BJ (cell line): Measurements from ENCODE around the gene SEL1L. TPM values are rescaled to one million over a fixed set of nuclear protein-coding genes. Genes with fewer than 3 reads are reported as not detected.
"Not testable (repeated sequence)": the region's sequence is repeated elsewhere in the genome, so short reads cannot be mapped to it uniquely, and the experiment has no call there.

Experiments
- CTCF ChIA-PET: fragments of 350-600 bp; formaldehyde crosslinking; extraction: SDS; loops from one replicate; lab custom pipeline; 2021; ENCODE audit warnings: antibody characterized with exemption, inconsistent platforms; lab: Yijun Ruan, JAX
- POLR2A ChIA-PET: fragments of 300-600 bp; sonication (Branson Sonifier 250); formaldehyde crosslinking; extraction: SDS; loops from one replicate; lab custom pipeline; 2021; ENCODE audit warnings: antibody characterized with exemption; lab: Charles Lee
- DNase-seq: peaks from one replicate; pipeline ENCODE4 v3.0.0-alpha.2; 2011; ENCODE audit warnings: low read depth
- H3K27me3 ChIP-seq: 2 replicates; pipeline ENCODE4 v1.6.0; 2011; ENCODE audit warnings: low read length; ENCODE audit not compliant: control insufficient read depth, insufficient read depth
- H3K36me3 ChIP-seq: 2 replicates; pipeline ENCODE4 v1.5.1; 2011; ENCODE audit warnings: low read length; ENCODE audit not compliant: control insufficient read depth, insufficient read depth
- H3K4me3 ChIP-seq: 2 replicates; pipeline ENCODE4 v1.5.1; 2011; ENCODE audit warnings: low read depth, mild to moderate bottlenecking, control low read depth, low read length
- polyA plus RNA-seq: library from polyadenylated mRNA; depleted of rRNA; stranded (reverse); fragments of >200 nt; gene quantifications from 2 replicates; pipeline ENCODE4 v1.2.3, GENCODE V29; 2011
- TF ChIP-seq, protein P1 (sequence below): IDR thresholded peaks from 2 replicates; pipeline ENCODE4 v1.5.1; 2011; ENCODE audit warnings: low read depth, mild to moderate bottlenecking, control low read depth, inconsistent platforms, low read length, moderate library complexity; ENCODE audit not compliant: insufficient read depth

The SEL1L gene
- polyA plus RNA-seq, 1 experiment: 21.7 TPM

- POLR2A ChIA-PET: no interaction called here
- TF ChIP-seq, protein P1, sequence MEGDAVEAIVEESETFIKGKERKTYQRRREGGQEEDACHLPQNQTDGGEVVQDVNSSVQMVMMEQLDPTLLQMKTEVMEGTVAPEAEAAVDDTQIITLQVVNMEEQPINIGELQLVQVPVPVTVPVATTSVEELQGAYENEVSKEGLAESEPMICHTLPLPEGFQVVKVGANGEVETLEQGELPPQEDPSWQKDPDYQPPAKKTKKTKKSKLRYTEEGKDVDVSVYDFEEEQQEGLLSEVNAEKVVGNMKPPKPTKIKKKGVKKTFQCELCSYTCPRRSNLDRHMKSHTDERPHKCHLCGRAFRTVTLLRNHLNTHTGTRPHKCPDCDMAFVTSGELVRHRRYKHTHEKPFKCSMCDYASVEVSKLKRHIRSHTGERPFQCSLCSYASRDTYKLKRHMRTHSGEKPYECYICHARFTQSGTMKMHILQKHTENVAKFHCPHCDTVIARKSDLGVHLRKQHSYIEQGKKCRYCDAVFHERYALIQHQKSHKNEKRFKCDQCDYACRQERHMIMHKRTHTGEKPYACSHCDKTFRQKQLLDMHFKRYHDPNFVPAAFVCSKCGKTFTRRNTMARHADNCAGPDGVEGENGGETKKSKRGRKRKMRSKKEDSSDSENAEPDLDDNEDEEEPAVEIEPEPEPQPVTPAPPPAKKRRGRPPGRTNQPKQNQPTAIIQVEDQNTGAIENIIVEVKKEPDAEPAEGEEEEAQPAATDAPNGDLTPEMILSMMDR: no peak
- Histone ChIP-seq H3K36me3 (no peaks in the 10 kb centered on the region; the same call in 1 of the 2 replicates), H3K27me3 (no peaks in the 10 kb centered on the region), H3K4me3 (no peak overlapping the region)
- DNase-seq: no peak
- CTCF ChIA-PET: interaction anchor here (1.7 kb wide), 1 partner anchor 202 kb away, joined by 3 read pairs; no protein-coding TSS in a partner anchor
These were observed 62.6 kb downstream of the SEL1L start for GRCh38 chr14:81471062-81471461.

- POLR2A ChIA-PET, H3K4me3 ChIP-seq, H3K27me3 ChIP-seq, H3K36me3 ChIP-seq, DNase-seq: not testable (repeated sequence)
- CTCF ChIA-PET: interaction anchor here (1.7 kb wide), 1 partner anchor 201 kb away, joined by 3 read pairs; no protein-coding TSS in a partner anchor
These were observed 63.2 kb downstream of the SEL1L start for GRCh38 chr14:81470557-81470826.

GRCh38 chr14:81466854-81467253 lies 66.8 kb downstream of the SEL1L start:
- TF ChIP-seq, protein P1: no peak
- ChIA-PET CTCF (interaction anchor here (1.2 to 5.0 kb wide), 3 partner anchors 13 to 197 kb away, joined by 3 to 59 read pairs (median 56); no protein-coding TSS in a partner anchor), POLR2A (no interaction called here)
- H3K4me3 ChIP-seq: no peak overlapping the region
- H3K36me3 ChIP-seq: no peaks in the 10 kb centered on the region
- H3K27me3 ChIP-seq: no peaks in the 10 kb centered on the region
- DNase-seq: no peak

GRCh38 chr14:81465507-81466228 lies 68.0 kb downstream of the SEL1L start:
- no peak for DNase-seq
- CTCF ChIA-PET: interaction anchor here (1.0 to 5.0 kb wide), 6 partner anchors 12 to 218 kb away, joined by 3 to 59 read pairs (median 6); no protein-coding TSS in a partner anchor
- POLR2A ChIA-PET: no interaction called here
- Histone ChIP-seq H3K27me3 (no peaks in the 10 kb centered on the region), H3K36me3 (no peaks in the 10 kb centered on the region), H3K4me3 (no peak overlapping the region)
- TF ChIP-seq, protein P1: no peak

DNA sequence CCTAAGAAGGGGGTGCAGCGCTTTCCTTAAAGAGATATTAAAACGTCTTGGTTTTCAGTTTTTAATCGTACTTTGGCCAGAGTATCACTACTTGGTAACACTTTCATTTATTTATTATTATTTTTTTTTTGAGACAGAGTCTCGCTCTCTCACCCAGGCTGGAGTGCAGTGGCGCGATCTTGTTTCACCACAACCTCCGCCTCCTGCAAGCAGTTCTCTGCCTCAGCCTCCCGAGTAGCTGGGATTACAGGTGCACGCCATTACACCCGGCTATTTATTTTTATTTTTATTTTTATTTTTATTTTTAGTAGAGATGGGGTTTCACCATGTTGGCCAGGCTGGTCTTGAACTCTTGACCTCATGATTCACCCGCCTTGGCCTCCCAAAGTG lies 68.7 kb downstream of the SEL1L start:
- H3K4me3 ChIP-seq: peak overlapping the region; percentile 49
- POLR2A ChIA-PET: not testable (repeated sequence)
- CTCF ChIA-PET: interaction anchor here (0.7 to 5.0 kb wide), 18 partner anchors 8 to 527 kb away, joined by 3 to 59 read pairs (median 4); no protein-coding TSS in a partner anchor

GRCh38 chr14:81464253-81465002 lies 69.2 kb downstream of the SEL1L start:
- peak; percentile 19 for DNase-seq
- no peaks in the 10 kb centered on the region for H3K36me3 ChIP-seq
- POLR2A ChIA-PET: no interaction called here
- no peaks in the 10 kb centered on the region for H3K27me3 ChIP-seq
- CTCF ChIA-PET: interaction anchor here (0.6 to 5.0 kb wide), 22 partner anchors 9 to 527 kb away, joined by 3 to 59 read pairs (median 4); no protein-coding TSS in a partner anchor
- TF ChIP-seq, protein P1: peak; percentile 84
- peak overlapping the region; percentile 49 for H3K4me3 ChIP-seq

More for the DNA sequence above, 68.7 kb downstream of the SEL1L start:
- not testable (repeated sequence) for DNase-seq, H3K27me3 ChIP-seq, H3K36me3 ChIP-seq

- DNase-seq, H3K27me3 ChIP-seq, CTCF ChIA-PET, H3K36me3 ChIP-seq, H3K4me3 ChIP-seq, POLR2A ChIA-PET: not testable (repeated sequence)
These were observed 71.3 kb downstream of the SEL1L start for GRCh38 chr14:81462356-81462755.
